Measurements from ENCODE around the gene LY6G6C.

Gene LY6G6C

DNA sequence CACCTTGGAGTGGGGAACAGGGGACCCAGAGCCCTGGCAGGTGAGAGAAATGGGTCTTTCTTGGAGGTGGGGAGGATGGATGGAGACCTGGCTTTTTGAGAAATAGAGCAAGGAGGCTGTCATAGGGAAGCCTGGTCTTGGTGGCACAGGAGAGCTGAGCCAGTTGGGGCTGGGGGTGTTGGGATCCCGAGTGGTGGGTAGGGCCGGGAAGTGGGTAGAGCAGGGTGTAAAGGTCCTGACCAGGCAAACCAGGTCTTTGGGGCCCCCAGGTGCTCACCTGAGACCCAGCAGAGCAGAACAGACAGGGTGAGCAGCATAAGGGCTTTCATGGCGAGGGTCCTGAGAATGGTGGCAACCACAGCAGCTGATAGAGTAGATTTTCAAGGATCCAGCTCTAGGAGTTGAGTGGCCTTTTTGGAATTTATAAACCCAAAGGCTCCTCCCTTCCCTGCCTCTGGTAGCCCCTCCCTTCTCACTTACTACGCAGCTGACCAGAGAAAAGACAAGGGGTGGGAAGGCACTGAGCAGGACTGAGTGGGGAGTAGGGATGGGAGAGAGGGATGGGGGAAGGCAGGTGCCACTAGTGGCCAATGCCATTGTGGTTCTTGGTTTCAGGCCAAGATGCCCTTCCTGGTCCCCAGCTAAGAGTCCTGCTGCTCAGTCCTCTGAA, at the start of gene LY6G6C:
TSS of gene LY6G6C (minus strand) at position 396 of the 670 bp plus-strand sequence. CDS start at position 329, 67 bp downstream.
- DNase-seq: no peak

DNA sequence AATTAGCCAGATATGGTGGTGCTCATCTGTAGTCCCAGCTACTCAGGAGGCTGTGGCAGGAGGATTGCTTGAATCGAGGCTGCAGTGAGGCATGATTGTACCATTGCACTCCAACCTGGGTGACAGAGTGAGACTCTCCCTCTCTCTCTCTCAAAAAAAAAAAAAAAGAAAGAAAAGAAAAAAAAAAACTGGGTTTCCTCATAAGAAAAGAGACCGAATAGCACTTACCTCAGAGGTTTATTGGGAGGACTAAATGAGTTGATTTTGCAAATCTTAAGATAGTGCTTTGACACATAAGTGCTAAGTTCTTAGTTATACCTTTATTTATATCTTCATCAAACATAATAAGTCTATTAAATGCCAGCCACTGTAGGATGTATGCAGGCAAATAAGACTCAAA, 49.3 kb upstream of the LY6G6C start:
- no peak for DNase-seq

- DNase-seq: peak; percentile 73
These were observed 48.3 kb upstream of the LY6G6C start for GRCh38 chr6:31769684-31770371.

DNA sequence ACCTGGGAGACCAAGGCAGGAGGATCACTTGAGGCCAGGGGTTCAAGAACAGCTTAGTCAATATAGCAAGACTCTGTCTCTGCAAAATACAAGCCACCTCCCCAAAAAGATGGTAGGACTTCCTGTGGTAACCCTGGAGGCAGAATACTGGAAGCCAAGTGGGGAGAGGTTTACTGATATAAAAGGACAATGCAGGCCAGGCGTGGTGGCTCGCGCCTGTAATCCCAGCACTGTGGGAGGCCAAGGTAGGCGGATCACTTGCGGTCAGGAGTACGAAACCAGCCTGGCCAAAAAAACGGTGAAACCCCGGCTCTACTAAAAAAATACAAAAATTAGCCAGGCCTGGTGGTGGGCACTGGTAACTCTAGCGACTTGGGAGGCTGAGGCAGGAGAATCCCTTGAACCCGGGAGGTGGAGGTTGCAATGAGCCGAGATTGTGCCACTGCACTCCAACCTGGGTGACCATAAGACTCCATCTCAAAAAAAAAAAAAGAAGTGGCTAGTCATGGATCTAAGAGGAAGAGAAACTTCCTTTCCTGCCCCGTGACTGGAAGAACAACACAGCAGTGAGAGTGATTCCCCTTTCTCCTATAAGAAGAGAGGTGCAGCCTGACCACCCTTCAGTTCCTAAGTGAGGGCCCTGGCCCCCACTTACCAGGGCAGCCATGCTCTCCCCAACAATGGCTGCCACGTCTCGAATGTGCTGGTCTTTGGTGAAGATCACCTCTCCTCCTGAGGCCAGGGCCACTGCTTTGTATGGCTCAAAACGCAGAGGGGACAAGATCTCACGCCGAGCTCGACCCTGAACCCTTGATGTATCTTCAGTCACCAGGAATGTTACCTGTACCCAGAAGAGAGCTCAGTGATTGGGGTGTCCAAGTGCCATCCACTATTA, 47.1 kb upstream of the LY6G6C start:
- no peak for DNase-seq

GRCh38 chr6:31767096-31767645, 45.6 kb upstream of the LY6G6C start:
- DNase-seq: no peak

GRCh38 chr6:31765910-31766794, 44.6 kb upstream of the LY6G6C start:
- DNase-seq: no peak

DNA sequence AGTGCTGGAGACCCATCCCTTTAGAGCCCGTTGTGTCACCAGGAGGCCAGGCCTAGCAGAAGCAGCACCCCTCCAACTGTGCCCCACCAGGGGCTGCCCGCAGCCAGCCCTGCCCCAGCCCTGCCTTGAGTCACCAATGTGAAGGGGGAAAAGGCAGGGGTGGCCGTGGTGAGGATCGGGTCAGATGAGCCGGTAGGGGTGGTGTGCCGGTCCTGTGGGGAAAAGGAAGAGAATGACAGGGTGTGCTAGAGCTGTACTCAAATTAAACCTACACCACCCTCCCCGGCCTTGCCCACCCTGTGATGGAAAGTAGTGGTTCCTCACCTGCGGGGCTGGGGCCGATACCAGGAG, 44.0 kb upstream of the LY6G6C start:
- no peak for DNase-seq

GRCh38 chr6:31764198-31764597, 42.7 kb upstream of the LY6G6C start:
- no peak for DNase-seq

DNA sequence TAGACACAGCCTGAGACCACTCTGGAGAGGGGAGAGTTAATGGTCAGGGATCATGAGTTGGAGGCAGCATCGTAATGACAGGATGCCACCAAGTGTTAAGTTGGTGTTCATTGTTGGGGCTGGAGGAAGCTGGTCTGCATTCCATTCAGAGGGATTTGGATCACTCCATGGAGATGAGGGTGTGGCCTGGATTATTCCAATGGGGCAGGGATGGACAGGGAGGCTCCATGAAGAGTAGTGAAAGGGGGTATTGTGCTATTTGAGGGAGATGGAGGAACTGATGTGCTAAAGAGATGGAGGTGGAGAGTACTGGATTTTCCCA, 42.0 kb upstream of the LY6G6C start:
- DNase-seq: no peak

DNA sequence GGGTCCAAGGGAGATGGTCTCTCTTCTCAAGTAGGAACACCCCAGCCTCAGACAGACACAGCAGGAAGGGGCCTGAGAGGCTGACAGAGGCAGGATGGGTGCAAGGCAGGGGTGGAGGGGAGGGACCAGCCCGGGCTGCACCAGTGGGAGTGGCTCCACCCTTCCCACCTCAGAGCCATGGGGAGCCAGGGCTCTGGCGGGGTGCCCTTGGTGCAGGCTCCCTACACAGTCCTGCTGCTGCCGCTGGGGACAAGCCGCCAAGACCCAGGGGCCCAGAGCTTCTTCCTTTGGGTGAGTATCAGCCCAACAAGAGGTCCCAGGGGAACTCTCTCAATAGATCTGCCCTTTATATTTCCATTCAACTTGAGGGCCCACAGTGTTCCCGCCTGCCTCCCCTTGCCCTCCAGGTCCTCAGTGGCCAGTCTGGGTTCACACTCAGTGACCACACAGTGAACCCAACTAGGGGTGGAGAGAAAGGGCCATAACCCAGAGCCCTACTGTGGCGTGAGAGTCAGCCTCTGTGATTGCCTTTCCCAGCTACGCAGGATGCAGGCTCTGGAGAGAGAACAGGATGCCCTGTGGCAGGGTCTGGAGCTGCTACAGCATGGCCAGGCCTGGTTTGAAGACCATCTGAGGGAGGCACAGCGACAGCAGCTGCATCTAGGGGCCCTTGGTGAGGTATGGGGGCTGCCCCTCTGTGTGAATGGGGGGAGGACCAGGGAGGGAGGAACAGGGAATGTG, 41.5 kb upstream of the LY6G6C start:
- no peak for DNase-seq

GRCh38 chr6:31762356-31762755, 40.8 kb upstream of the LY6G6C start, which contains the start of gene SAPCD1:
Gene SAPCD1 (plus strand): TSS chr6:31762656. CDS start chr6:31763055, 399 bp downstream.
- DNase-seq: no peak

GRCh38 chr6:31761343-31761742, 39.8 kb upstream of the LY6G6C start:
- no peak for DNase-seq

DNA sequence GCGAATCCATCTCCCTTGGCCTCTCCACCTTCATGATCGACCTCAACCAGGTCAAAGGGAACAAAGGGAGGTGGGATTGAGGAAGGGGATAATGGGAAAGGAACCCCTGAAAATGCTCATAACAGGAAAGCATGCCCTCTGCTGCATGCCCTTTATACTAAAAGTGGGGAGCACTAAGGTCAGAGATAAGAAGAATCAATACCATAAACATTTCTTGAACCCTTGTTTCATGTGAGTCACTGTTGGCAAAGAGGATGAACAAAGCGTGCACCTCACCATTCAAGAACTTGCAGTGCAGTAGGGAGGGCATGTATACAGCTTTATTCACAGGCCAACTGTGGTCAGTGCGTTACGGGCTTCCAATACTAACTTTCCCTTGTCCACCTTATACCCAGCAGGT, 39.2 kb upstream of the LY6G6C start:
- no peak for DNase-seq

- no peak for DNase-seq
These were observed 36.7 kb upstream of the LY6G6C start for GRCh38 chr6:31758281-31758680.

GRCh38 chr6:31752739-31753319, 31.3 kb upstream of the LY6G6C start:
- no peak for DNase-seq

- no peak for DNase-seq
These were observed 29.0 kb upstream of the LY6G6C start for GRCh38 chr6:31750411-31751022.

GRCh38 chr6:31749301-31750036, 27.9 kb upstream of the LY6G6C start:
- DNase-seq: no peak

- no peak for DNase-seq
These were observed 22.9 kb upstream of the LY6G6C start for GRCh38 chr6:31744422-31744821.

- DNase-seq: no peak
These were observed 21.3 kb upstream of the LY6G6C start for GRCh38 chr6:31742894-31743293.

- no peak for DNase-seq
These were observed 20.3 kb upstream of the LY6G6C start for GRCh38 chr6:31741815-31742214.

All from stimulated activated naive CD4-positive, alpha-beta T cell treated with Interleukin-2 at 50 U/mL for 16 hours (primary cell).